Gastroesophageal sphincter (tissue), 3 donors: ENCODE results near the gene SYT1.

Experiments used
- CTCF ChIP-seq, 4 experiments: fragments of 200-600 bp in 2 of 4; fragments of 450-650 bp in 2 of 4; sonication (generic) in 1 of 4; IDR thresholded peaks; one replicate each; pipeline ENCODE4 v1.5.1; 2017 to 2019; ENCODE audit warnings: antibody characterized with exemption in 4 of 4, mild to moderate bottlenecking in 2 of 4, moderate library complexity in 2 of 4
- POLR2A ChIP-seq, 2 donors: fragments of 450-650 bp; IDR thresholded peaks; one replicate each; pipeline ENCODE4 v1.6.1; 2017; ENCODE audit warnings: antibody characterized with exemption in 2 of 2, mild to moderate bottlenecking in 2 of 2, moderate library complexity in 1 of 2
- POLR2AphosphoS5 ChIP-seq: sonication (generic); formaldehyde crosslinking; IDR thresholded peaks from one replicate; pipeline ENCODE4 v1.6.1; 2017; ENCODE audit warnings: antibody characterized with exemption

- TF ChIP-seq CTCF (IDR thresholded peaks at IDR 0.05) (no peak), POLR2A (IDR thresholded peaks at IDR 0.05) (no peak), POLR2AphosphoS5 (no peak)
These were observed 467.3 kb downstream of the SYT1 start for GRCh38 chr12:79331870-79332269.
